GM10847 (cell line): ENCODE results near the gene DNAJC17.

ENCODE experiments used
- POLR2A ChIP-seq: IDR thresholded peaks from 2 replicates; pipeline ENCODE4 v1.6.1; 2011; ENCODE audit not compliant: insufficient read length; ENCODE audit errors: extremely low read depth

DNAJC17 gene

GRCh38 chr15:40841741-40842140 is 34.5 kb upstream of the DNAJC17 start:
- no peak for TF ChIP-seq POLR2A

GRCh38 chr15:40838756-40839155 is 31.5 kb upstream of the DNAJC17 start:
- no peak for TF ChIP-seq POLR2A

GRCh38 chr15:40836020-40836419 is 28.7 kb upstream of the DNAJC17 start:
- no peak for TF ChIP-seq POLR2A

- no peak for TF ChIP-seq POLR2A
These were observed 25.6 kb upstream of the DNAJC17 start for GRCh38 chr15:40832903-40833302.

GRCh38 chr15:40831861-40832260 is 24.6 kb upstream of the DNAJC17 start:
- no peak for TF ChIP-seq POLR2A

- no peak for TF ChIP-seq POLR2A
These were observed 23.6 kb upstream of the DNAJC17 start for GRCh38 chr15:40830884-40831283.

- no peak for TF ChIP-seq POLR2A
These were observed 21.8 kb upstream of the DNAJC17 start for GRCh38 chr15:40829115-40829514.

- no peak for TF ChIP-seq POLR2A
These were observed 21.3 kb upstream of the DNAJC17 start, which contains the start of gene PPP1R14D for GRCh38 chr15:40828447-40829036. PPP1R14D (minus strand) TSS chr15:40828708; CDS start chr15:40828641, 67 bp downstream.

- TF ChIP-seq POLR2A = no peak
These were observed 19.3 kb upstream of the DNAJC17 start for GRCh38 chr15:40826423-40827075.

GRCh38 chr15:40825661-40826422 is 18.6 kb upstream of the DNAJC17 start:
- no peak for TF ChIP-seq POLR2A

- TF ChIP-seq POLR2A = no peak
These were observed 16.5 kb upstream of the DNAJC17 start for GRCh38 chr15:40823572-40824343.

GRCh38 chr15:40821195-40821594 is 13.9 kb upstream of the DNAJC17 start:
- no peak for TF ChIP-seq POLR2A

GRCh38 chr15:40819048-40819447 is 11.8 kb upstream of the DNAJC17 start:
- no peak for TF ChIP-seq POLR2A

- TF ChIP-seq POLR2A = no peak
These were observed 7.9 kb upstream of the DNAJC17 start for GRCh38 chr15:40815042-40815698.

GRCh38 chr15:40812721-40813425 is 5.6 kb upstream of the DNAJC17 start:
- no peak for TF ChIP-seq POLR2A
